ENCODE measurements around the gene KLHL26. TPM values are rescaled to one million over a fixed set of nuclear protein-coding genes. Genes with fewer than 3 reads are reported as not detected.

The KLHL26 gene
- total and polyA plus RNA-seq, 4 experiments from 2014 or later = 4.4 to 14.8 (median 10.6) TPM

DNA sequence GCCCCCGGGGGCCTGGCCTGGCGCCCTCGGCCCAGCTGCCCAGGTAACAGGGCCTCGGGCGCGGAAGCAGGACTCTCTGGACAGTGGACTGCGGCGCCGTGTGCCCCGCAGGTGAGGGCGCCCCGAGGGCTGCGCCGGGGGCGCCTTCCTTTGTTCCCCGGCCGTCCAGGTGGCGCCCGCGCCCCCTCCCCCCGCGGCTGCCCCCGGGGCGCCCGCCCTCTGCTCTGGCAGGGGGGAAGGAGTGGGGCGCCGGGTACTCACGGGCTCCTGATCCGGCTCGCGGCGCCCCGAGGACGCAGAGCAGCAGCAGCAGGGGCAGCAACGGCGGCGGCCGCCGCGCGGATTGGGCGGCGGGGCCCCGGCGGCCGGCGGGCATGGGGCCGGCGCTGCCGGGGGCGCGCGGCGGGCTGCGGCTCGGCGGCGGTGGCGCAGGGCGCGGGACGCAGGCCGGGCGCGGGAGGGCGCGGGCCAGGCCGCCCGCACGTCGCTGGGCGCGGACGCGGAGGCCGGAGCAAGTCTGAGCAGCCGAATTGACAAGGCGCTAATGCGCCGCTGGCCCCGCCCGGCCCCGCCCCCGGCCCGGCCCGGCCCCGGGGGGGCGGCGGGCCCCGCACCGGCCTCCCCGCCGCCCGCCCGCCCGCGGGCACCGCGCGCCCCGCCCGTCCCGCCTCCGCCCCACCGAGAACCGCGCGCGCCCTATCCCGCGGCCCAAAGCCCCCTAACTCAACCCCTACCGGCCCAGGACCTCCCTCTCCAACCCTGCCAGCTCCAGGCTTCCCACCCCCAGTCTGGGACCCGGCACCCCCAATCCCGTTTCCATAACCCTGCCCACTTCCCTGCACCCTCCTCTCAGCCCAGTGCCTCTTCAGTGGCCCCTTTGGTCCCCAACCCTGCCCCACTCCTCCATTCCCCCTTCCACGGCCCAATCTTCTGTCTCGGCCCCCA, 30.3 kb upstream of the KLHL26 start, which contains the start of gene CRLF1:
CRLF1 (minus strand) TSS at position 519 of the 945 bp plus-strand sequence; CDS start at position 376, 143 bp downstream.
- ChIA-PET POLR2A (ENCODE audit: partially characterized antibody) (interaction anchor here (1.5 kb wide), 1 partner anchor 19 kb away, joined by 3 read pairs; no protein-coding TSS in a partner anchor), CTCF (ENCODE audit: partially characterized antibody) (no interaction called here)
- Histone ChIP-seq H3K27ac (ENCODE audit: low read depth, low read length) (no peak within 1 kb of the TSS), H3K4me1 (ENCODE audit: insufficient read depth, low read length) (peaks cover 5% of the 10 kb centered on the region), H3K36me3 (ENCODE audit: insufficient read depth, low read length) (no peaks in the 10 kb centered on the region), H3K4me3 (ENCODE audit: low read length in 2 of 2) (no peak within 1 kb of the TSS), H3K9me3 (ENCODE audit: control insufficient read depth in 1 of 2, low read length in 2 of 2) (no peaks in the 10 kb centered on the region), H3K27me3 (ENCODE audit: insufficient read depth, low read length) (peaks cover 58% of the 10 kb centered on the region)
- Mint-ChIP-seq H3K9me3 (peaks cover 0 to 2% (median 0%) of the 10 kb centered on the region in 8 donors), H3K4me3 (peak within 1 kb of the TSS in 1 of 8 donors; percentile 52), H3K27ac (peak within 1 kb of the TSS in 1 of 7 donors; percentile 35), H3K4me1 (peaks cover 12 to 44% (median 23%) of the 10 kb centered on the region in 4 donors), H3K36me3 (no peaks in the 10 kb centered on the region), H3K27me3 (peaks cover 41 to 53% of the 10 kb centered on the region in 2 donors)
- intact Hi-C loops (cut with micrococcal nuclease) = no loop called here
- DNase-seq = no peak

GRCh38 chr19:18607226-18608101, 29.4 kb upstream of the KLHL26 start:
- peaks cover 13% of the 10 kb centered on the region for H3K4me1 ChIP-seq (ENCODE audit: insufficient read depth, low read length)
- POLR2A ChIA-PET (ENCODE audit: partially characterized antibody) = interaction anchor here (1.5 kb wide), 1 partner anchor 20 kb away, joined by 3 read pairs; no protein-coding TSS in a partner anchor
- intact Hi-C loops (cut with micrococcal nuclease) = no loop called here

GRCh38 chr19:18608102-18608804, 28.6 kb upstream of the KLHL26 start:
- peaks cover 0 to 2% (median 0%) of the 10 kb centered on the region in 8 donors for H3K9me3 Mint-ChIP-seq
- H3K9me3 ChIP-seq (ENCODE audit: control insufficient read depth in 1 of 2, low read length in 2 of 2) = no peaks in the 10 kb centered on the region
- peaks cover 64% of the 10 kb centered on the region for H3K27me3 ChIP-seq (ENCODE audit: insufficient read depth, low read length)
- H3K36me3 ChIP-seq (ENCODE audit: insufficient read depth, low read length) = no peaks in the 10 kb centered on the region
- ChIA-PET CTCF (ENCODE audit: partially characterized antibody) (no interaction called here), POLR2A (ENCODE audit: partially characterized antibody) (no interaction called here)
- H3K4me1 ChIP-seq (ENCODE audit: insufficient read depth, low read length) = peaks cover 19% of the 10 kb centered on the region
- DNase-seq = no peak
- peak overlapping the region in 2 of 8 donors; percentile 30 to 53 for H3K4me3 Mint-ChIP-seq
- H3K4me3 ChIP-seq (ENCODE audit: low read length in 2 of 2) = no peak overlapping the region
- peaks cover 15 to 49% (median 25%) of the 10 kb centered on the region in 4 donors for H3K4me1 Mint-ChIP-seq
- intact Hi-C loops (cut with micrococcal nuclease) = no loop called here
- H3K27ac ChIP-seq (ENCODE audit: low read depth, low read length) = no peak overlapping the region
- peaks cover 35 to 49% of the 10 kb centered on the region in 2 donors for H3K27me3 Mint-ChIP-seq
- no peaks in the 10 kb centered on the region for H3K36me3 Mint-ChIP-seq
- H3K27ac Mint-ChIP-seq = peak overlapping the region in 1 of 7 donors; percentile 35

More at GRCh38 chr19:18607226-18608101, 29.4 kb upstream of the KLHL26 start:
- no peaks in the 10 kb centered on the region for H3K36me3 ChIP-seq (ENCODE audit: insufficient read depth, low read length)
- Mint-ChIP-seq H3K27me3 (peaks cover 39 to 51% of the 10 kb centered on the region in 2 donors), H3K4me1 (peaks cover 17 to 50% (median 28%) of the 10 kb centered on the region in 4 donors), H3K4me3 (peak overlapping the region in 1 of 8 donors; percentile 52), H3K36me3 (no peaks in the 10 kb centered on the region), H3K27ac (peak overlapping the region in 1 of 7 donors; percentile 35), H3K9me3 (peaks cover 0 to 2% (median 0%) of the 10 kb centered on the region in 8 donors)
- no peak overlapping the region for H3K27ac ChIP-seq (ENCODE audit: low read depth, low read length)
- H3K9me3 ChIP-seq (ENCODE audit: control insufficient read depth in 1 of 2, low read length in 2 of 2) = no peaks in the 10 kb centered on the region
- CTCF ChIA-PET (ENCODE audit: partially characterized antibody) = no interaction called here
- H3K4me3 ChIP-seq (ENCODE audit: low read length in 2 of 2) = no peak overlapping the region
- no peak for DNase-seq
- peaks cover 65% of the 10 kb centered on the region for H3K27me3 ChIP-seq (ENCODE audit: insufficient read depth, low read length)

DNA sequence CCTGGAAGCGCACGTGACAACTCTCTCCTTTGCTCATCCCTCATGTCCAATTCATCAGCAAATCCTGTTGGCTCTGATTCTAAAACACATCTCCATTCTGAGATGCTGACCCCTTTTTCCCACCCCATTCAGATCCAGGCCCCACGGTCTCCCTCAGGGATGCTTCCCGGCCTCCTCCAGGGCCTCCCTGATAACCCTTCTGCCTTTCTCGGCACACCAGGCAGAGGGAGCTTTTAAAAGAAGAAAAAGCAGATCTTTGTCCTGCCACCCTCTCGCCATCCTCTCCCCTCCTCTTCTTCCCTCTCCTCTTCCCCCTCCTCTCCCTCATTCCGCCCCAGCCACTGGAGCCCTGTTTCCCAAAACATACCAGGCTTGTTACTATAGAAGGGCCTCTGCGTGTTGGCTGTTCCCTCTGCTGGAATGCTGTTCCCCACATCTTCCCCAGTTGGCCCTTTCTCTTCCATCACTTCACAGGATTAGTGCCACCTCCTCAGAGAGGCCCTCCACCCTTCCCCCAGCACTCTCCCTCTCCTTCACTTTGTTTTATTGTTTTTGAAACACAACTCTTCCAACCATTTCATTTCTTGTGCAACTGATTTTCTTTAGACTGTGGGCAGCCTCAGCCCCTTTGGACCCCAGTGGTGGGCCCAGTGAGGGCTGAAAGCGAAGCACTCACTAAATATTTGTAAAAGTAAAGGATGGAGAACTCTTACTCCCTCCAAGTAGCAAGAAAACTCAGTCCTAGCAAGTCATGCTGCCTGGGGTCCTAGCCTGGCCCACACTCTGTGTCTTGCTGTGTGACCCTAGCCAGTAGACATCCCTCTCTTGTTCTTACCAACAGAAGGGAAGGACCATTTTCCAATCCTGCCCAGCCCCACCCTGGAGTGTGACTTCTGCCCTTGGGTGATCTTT, 27.8 kb upstream of the KLHL26 start:
- no peak overlapping the region for H3K4me3 ChIP-seq (ENCODE audit: low read length in 2 of 2)
- peaks cover 14 to 55% (median 24%) of the 10 kb centered on the region in 4 donors for H3K4me1 Mint-ChIP-seq
- no peaks in the 10 kb centered on the region for H3K36me3 ChIP-seq (ENCODE audit: insufficient read depth, low read length)
- H3K36me3 Mint-ChIP-seq = no peaks in the 10 kb centered on the region
- POLR2A ChIA-PET (ENCODE audit: partially characterized antibody) = interaction anchor here (0.6 kb wide), 1 partner anchor 629 kb away, joined by 3 read pairs; no protein-coding TSS in a partner anchor
- peaks cover 0 to 2% (median 0%) of the 10 kb centered on the region in 8 donors for H3K9me3 Mint-ChIP-seq
- H3K27ac ChIP-seq (ENCODE audit: low read depth, low read length) = no peak overlapping the region
- peaks cover 35 to 51% of the 10 kb centered on the region in 2 donors for H3K27me3 Mint-ChIP-seq
- H3K27me3 ChIP-seq (ENCODE audit: insufficient read depth, low read length) = peaks cover 66% of the 10 kb centered on the region
- peaks cover 22% of the 10 kb centered on the region for H3K4me1 ChIP-seq (ENCODE audit: insufficient read depth, low read length)
- CTCF ChIA-PET (ENCODE audit: partially characterized antibody) = no interaction called here
- H3K9me3 ChIP-seq (ENCODE audit: control insufficient read depth in 1 of 2, low read length in 2 of 2) = no peaks in the 10 kb centered on the region
- peak overlapping the region in 2 of 7 donors; percentile 11 to 65 for H3K27ac Mint-ChIP-seq
- intact Hi-C loops (cut with micrococcal nuclease) = no loop called here
- DNase-seq = no peak
- peak overlapping the region in 3 of 8 donors; percentile 3 to 53 (median 30) for H3K4me3 Mint-ChIP-seq

DNA sequence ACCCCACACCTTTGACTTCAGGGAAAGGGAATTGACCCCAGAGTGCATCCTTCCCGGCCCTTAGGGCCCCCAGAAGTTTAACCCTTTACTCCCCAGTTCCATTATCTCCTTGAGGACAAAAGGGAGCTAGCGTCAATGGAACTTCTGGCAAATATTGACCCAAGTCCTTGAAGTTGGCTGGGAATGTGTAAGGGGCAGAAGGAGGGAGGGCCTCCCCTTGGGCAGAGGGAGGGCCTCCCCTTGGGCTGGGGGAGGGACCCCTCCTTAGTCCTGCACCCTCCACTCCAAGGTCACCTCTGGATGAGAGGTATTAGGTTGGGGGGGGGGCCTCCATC, 27.1 kb upstream of the KLHL26 start:
- CTCF ChIA-PET (ENCODE audit: partially characterized antibody) = no interaction called here

GRCh38 chr19:18610245-18610555, 26.6 kb upstream of the KLHL26 start:
- ChIA-PET CTCF (ENCODE audit: partially characterized antibody) (no interaction called here), POLR2A (ENCODE audit: partially characterized antibody) (no interaction called here)
- no peaks in the 10 kb centered on the region for H3K36me3 Mint-ChIP-seq
- no peak overlapping the region for H3K27ac ChIP-seq (ENCODE audit: low read depth, low read length)
- peaks cover 62% of the 10 kb centered on the region for H3K27me3 ChIP-seq (ENCODE audit: insufficient read depth, low read length)
- H3K27ac Mint-ChIP-seq = no peak overlapping the region
- intact Hi-C loops (cut with micrococcal nuclease) = no loop called here
- peaks cover 14 to 53% (median 21%) of the 10 kb centered on the region in 4 donors for H3K4me1 Mint-ChIP-seq
- no peak overlapping the region for H3K4me3 Mint-ChIP-seq
- H3K4me3 ChIP-seq (ENCODE audit: low read length in 2 of 2) = no peak overlapping the region
- H3K27me3 Mint-ChIP-seq = peaks cover 45 to 59% of the 10 kb centered on the region in 2 donors
- no peak for DNase-seq
- H3K36me3 ChIP-seq (ENCODE audit: insufficient read depth, low read length) = no peaks in the 10 kb centered on the region
- H3K4me1 ChIP-seq (ENCODE audit: insufficient read depth, low read length) = peaks cover 22% of the 10 kb centered on the region
- H3K9me3 ChIP-seq (ENCODE audit: control insufficient read depth in 1 of 2, low read length in 2 of 2) = no peaks in the 10 kb centered on the region
- peaks cover 0 to 2% (median 0%) of the 10 kb centered on the region in 8 donors for H3K9me3 Mint-ChIP-seq

More for the DNA sequence above, 27.1 kb upstream of the KLHL26 start:
- Histone ChIP-seq H3K4me3 (ENCODE audit: low read length in 2 of 2) (no peak overlapping the region), H3K27ac (ENCODE audit: low read depth, low read length) (no peak overlapping the region), H3K9me3 (ENCODE audit: control insufficient read depth in 1 of 2, low read length in 2 of 2) (no peaks in the 10 kb centered on the region), H3K36me3 (ENCODE audit: insufficient read depth, low read length) (no peaks in the 10 kb centered on the region), H3K4me1 (ENCODE audit: insufficient read depth, low read length) (peaks cover 22% of the 10 kb centered on the region), H3K27me3 (ENCODE audit: insufficient read depth, low read length) (peaks cover 67% of the 10 kb centered on the region)
- POLR2A ChIA-PET (ENCODE audit: partially characterized antibody) = interaction anchor here (0.6 kb wide), 1 partner anchor 628 kb away, joined by 3 read pairs; no protein-coding TSS in a partner anchor
- Mint-ChIP-seq H3K27ac (no peak overlapping the region), H3K36me3 (no peaks in the 10 kb centered on the region), H3K4me1 (peaks cover 14 to 58% (median 23%) of the 10 kb centered on the region in 4 donors), H3K27me3 (peaks cover 41 to 57% of the 10 kb centered on the region in 2 donors), H3K4me3 (peak overlapping the region in 1 of 8 donors; percentile 47), H3K9me3 (peaks cover 0 to 2% (median 0%) of the 10 kb centered on the region in 8 donors)
- intact Hi-C loops (cut with micrococcal nuclease) = no loop called here
- no peak for DNase-seq

All from CD4-positive, alpha-beta memory T cell (primary cell).